Gastroesophageal sphincter (tissue), 3 donors: ENCODE results near the gene CCNL1.

Experiments used
- CTCF ChIP-seq, 4 experiments: fragments of 200-600 bp in 2 of 4; fragments of 450-650 bp in 2 of 4; sonication (generic) in 1 of 4; IDR thresholded peaks; one replicate each; pipeline ENCODE4 v1.5.1; 2017 to 2019; ENCODE audit warnings: antibody characterized with exemption in 4 of 4, mild to moderate bottlenecking in 2 of 4, moderate library complexity in 2 of 4
- EP300 ChIP-seq: sonication (generic); formaldehyde crosslinking; IDR thresholded peaks from one replicate; pipeline ENCODE4 v1.6.1; 2017; ENCODE audit warnings: antibody characterized with exemption, mild to moderate bottlenecking
- POLR2A ChIP-seq, 2 donors: fragments of 450-650 bp; IDR thresholded peaks; one replicate each; pipeline ENCODE4 v1.6.1; 2017; ENCODE audit warnings: antibody characterized with exemption in 2 of 2, mild to moderate bottlenecking in 2 of 2, moderate library complexity in 1 of 2
- POLR2AphosphoS5 ChIP-seq: sonication (generic); formaldehyde crosslinking; IDR thresholded peaks from one replicate; pipeline ENCODE4 v1.6.1; 2017; ENCODE audit warnings: antibody characterized with exemption

GRCh38 chr3:157107644-157108133, 52.3 kb downstream of the CCNL1 start:
- TF ChIP-seq CTCF (IDR thresholded peaks at IDR 0.05) (no peak), POLR2A (IDR thresholded peaks at IDR 0.05) (no peak), POLR2AphosphoS5 (peak; percentile 90), EP300 (no peak)
